Epithelial cell of esophagus (primary cell): Measurements from ENCODE around the gene MIEN1.
A peak's percentile ranks its signal among the peaks of the same experiment; 100 is the strongest.

ENCODE experiments used
- DNase-seq: peaks from one replicate; pipeline ENCODE4 v3.0.0; 2010; ENCODE audit warnings: low read depth
- H3K4me3 ChIP-seq: 2 replicates; pipeline ENCODE4 v1.5.1; 2011; ENCODE audit warnings: mild to moderate bottlenecking, low read length, control low read depth
- CTCF ChIP-seq: IDR thresholded peaks from 2 replicates; pipeline ENCODE4 v1.5.1; 2011; ENCODE audit warnings: low read depth, mild to moderate bottlenecking, low read length, control low read depth, inconsistent platforms; ENCODE audit not compliant: insufficient read depth; ENCODE audit errors: missing control alignments

MIEN1 gene

GRCh38 chr17:39704821-39705551, 25.3 kb downstream of the MIEN1 start:
- no peak overlapping the region for H3K4me3 ChIP-seq
- peak; percentile 61 for DNase-seq
- TF ChIP-seq CTCF = peak; percentile 49

- TF ChIP-seq CTCF = no peak
- no peak overlapping the region for H3K4me3 ChIP-seq
- DNase-seq = no peak
Observed at GRCh38 chr17:39703913-39704312, 26.4 kb downstream of the MIEN1 start.

- H3K4me3 ChIP-seq = no peak overlapping the region
- peak; percentile 40 for DNase-seq
- no peak for TF ChIP-seq CTCF
Observed at GRCh38 chr17:39702901-39703893, 27.1 kb downstream of the MIEN1 start.

GRCh38 chr17:39701784-39702422, 28.4 kb downstream of the MIEN1 start:
- peak; percentile 28 for DNase-seq
- H3K4me3 ChIP-seq = peak overlapping the region; percentile 72
- no peak for TF ChIP-seq CTCF

- DNase-seq = no peak
- peak overlapping the region; percentile 72 for H3K4me3 ChIP-seq
- no peak for TF ChIP-seq CTCF
Observed at GRCh38 chr17:39701012-39701783, 29.1 kb downstream of the MIEN1 start.
